ENCODE measurements around the gene PPP2R2D. TPM values are rescaled to one million over a fixed set of nuclear protein-coding genes. Genes with fewer than 3 reads are reported as not detected.

Gene PPP2R2D
- total RNA-seq, 2 experiments from 2014 or later: 36.5 to 37.5 TPM

- H3K27me3 Mint-ChIP-seq (ENCODE audit: low read depth): no peaks in the 10 kb centered on the region
- H3K4me1 Mint-ChIP-seq (ENCODE audit: low read depth): peaks cover 54% of the 10 kb centered on the region
- peak overlapping the region; percentile 46 for H3K27ac Mint-ChIP-seq
- CTCF ChIA-PET: no interaction called here
- POLR2A ChIA-PET: no interaction called here
- ATAC-seq (no peak), DNase-seq (no peak)
- peaks cover 64% of the 10 kb centered on the region for H3K36me3 Mint-ChIP-seq (ENCODE audit: low read depth)
- no peak overlapping the region for H3K4me3 Mint-ChIP-seq
- H3K9me3 Mint-ChIP-seq (ENCODE audit: insufficient read depth): no peaks in the 10 kb centered on the region
Observed at GRCh38 chr10:131970946-131971345, 70.1 kb downstream of the PPP2R2D start.

- Mint-ChIP-seq H3K4me1 (ENCODE audit: low read depth) (peaks cover 55% of the 10 kb centered on the region), H3K27ac (peak overlapping the region; percentile 90), H3K27me3 (ENCODE audit: low read depth) (no peaks in the 10 kb centered on the region), H3K4me3 (no peak overlapping the region), H3K36me3 (ENCODE audit: low read depth) (peaks cover 66% of the 10 kb centered on the region), H3K9me3 (ENCODE audit: insufficient read depth) (no peaks in the 10 kb centered on the region)
- POLR2A ChIA-PET: no interaction called here
- CTCF ChIA-PET: interaction anchor here (0.8 to 4.8 kb wide), 3 partner anchors 10 to 51 kb away, joined by 3 to 29 read pairs (median 5); partner anchors contain the start of gene BNIP3
- DNase-seq: no peak
- no peak for ATAC-seq
Observed at GRCh38 chr10:131971591-131971990, 70.8 kb downstream of the PPP2R2D start.

- peaks cover 65% of the 10 kb centered on the region for H3K4me1 Mint-ChIP-seq (ENCODE audit: low read depth)
- ATAC-seq: peak; percentile 74
- POLR2A ChIA-PET: interaction anchor here (0.8 to 1.5 kb wide), 3 partner anchors 9 to 70 kb away, joined by 4 to 7 read pairs (median 4); partner anchors contain the start of gene BNIP3
- no peaks in the 10 kb centered on the region for H3K27me3 Mint-ChIP-seq (ENCODE audit: low read depth)
- peak; percentile 63 for DNase-seq
- no peaks in the 10 kb centered on the region for H3K9me3 Mint-ChIP-seq (ENCODE audit: insufficient read depth)
- peaks cover 71% of the 10 kb centered on the region for H3K36me3 Mint-ChIP-seq (ENCODE audit: low read depth)
- H3K27ac Mint-ChIP-seq: peak overlapping the region; percentile 90
- H3K4me3 Mint-ChIP-seq: peak overlapping the region; percentile 65
- CTCF ChIA-PET: interaction anchor here (0.8 to 4.8 kb wide), 8 partner anchors 9 to 87 kb away, joined by 3 to 29 read pairs (median 4); partner anchors contain the start of gene BNIP3
Observed at GRCh38 chr10:131972474-131973071, 71.8 kb downstream of the PPP2R2D start.

- peaks cover 75% of the 10 kb centered on the region for H3K36me3 Mint-ChIP-seq (ENCODE audit: low read depth)
- peak overlapping the region; percentile 65 for H3K4me3 Mint-ChIP-seq
- H3K4me1 Mint-ChIP-seq (ENCODE audit: low read depth): peaks cover 73% of the 10 kb centered on the region
- H3K27me3 Mint-ChIP-seq (ENCODE audit: low read depth): no peaks in the 10 kb centered on the region
- ChIA-PET CTCF (interaction anchor here (1.0 to 4.8 kb wide), 8 partner anchors 8 to 87 kb away, joined by 3 to 29 read pairs (median 4); partner anchors contain the start of gene BNIP3), POLR2A (interaction anchor here (0.7 to 1.5 kb wide), 4 partner anchors 8 to 73 kb away, joined by 4 to 7 read pairs (median 4); partner anchors contain the start of gene BNIP3)
- peak; percentile 40 for DNase-seq
- no peaks in the 10 kb centered on the region for H3K9me3 Mint-ChIP-seq (ENCODE audit: insufficient read depth)
- peak; percentile 54 for ATAC-seq
- peak overlapping the region; percentile 90 for H3K27ac Mint-ChIP-seq
Observed at GRCh38 chr10:131973160-131973951, 72.5 kb downstream of the PPP2R2D start.

- H3K4me3 Mint-ChIP-seq: peak overlapping the region; percentile 65
- H3K27me3 Mint-ChIP-seq (ENCODE audit: low read depth): no peaks in the 10 kb centered on the region
- H3K9me3 Mint-ChIP-seq (ENCODE audit: insufficient read depth): no peaks in the 10 kb centered on the region
- CTCF ChIA-PET: interaction anchor here (1.4 to 4.8 kb wide), 4 partner anchors 10 to 88 kb away, joined by 3 to 29 read pairs (median 6); no protein-coding TSS in a partner anchor
- peak overlapping the region; percentile 90 for H3K27ac Mint-ChIP-seq
- no peak for DNase-seq
- no peak for ATAC-seq
- peaks cover 82% of the 10 kb centered on the region for H3K4me1 Mint-ChIP-seq (ENCODE audit: low read depth)
- POLR2A ChIA-PET: no interaction called here
- peaks cover 73% of the 10 kb centered on the region for H3K36me3 Mint-ChIP-seq (ENCODE audit: low read depth)
Observed at GRCh38 chr10:131974034-131974817, 73.4 kb downstream of the PPP2R2D start.

- Mint-ChIP-seq H3K9me3 (ENCODE audit: insufficient read depth) (no peaks in the 10 kb centered on the region), H3K4me1 (ENCODE audit: low read depth) (peaks cover 89% of the 10 kb centered on the region), H3K4me3 (peak overlapping the region; percentile 41), H3K27me3 (ENCODE audit: low read depth) (no peaks in the 10 kb centered on the region), H3K27ac (peak overlapping the region; percentile 23), H3K36me3 (ENCODE audit: low read depth) (peaks cover 76% of the 10 kb centered on the region)
- ATAC-seq: no peak
- POLR2A ChIA-PET: interaction anchor here (0.9 kb wide), 1 partner anchor 10 kb away, joined by 3 read pairs; no protein-coding TSS in a partner anchor
- no peak for DNase-seq
- CTCF ChIA-PET: interaction anchor here (1.4 to 4.8 kb wide), 3 partner anchors 10 to 89 kb away, joined by 3 to 29 read pairs (median 6); no protein-coding TSS in a partner anchor
Observed at GRCh38 chr10:131975003-131975402, 74.2 kb downstream of the PPP2R2D start.

GRCh38 chr10:131975796-131976195, 75.0 kb downstream of the PPP2R2D start:
- ChIA-PET CTCF (interaction anchor here (1.4 to 4.8 kb wide), 3 partner anchors 11 to 90 kb away, joined by 3 to 29 read pairs (median 6); no protein-coding TSS in a partner anchor), POLR2A (interaction anchor here (0.9 kb wide), 1 partner anchor 10 kb away, joined by 3 read pairs; no protein-coding TSS in a partner anchor)
- no peak for DNase-seq
- H3K27me3 Mint-ChIP-seq (ENCODE audit: low read depth): no peaks in the 10 kb centered on the region
- H3K4me3 Mint-ChIP-seq: no peak overlapping the region
- peaks cover 91% of the 10 kb centered on the region for H3K4me1 Mint-ChIP-seq (ENCODE audit: low read depth)
- H3K27ac Mint-ChIP-seq: peak overlapping the region; percentile 45
- H3K36me3 Mint-ChIP-seq (ENCODE audit: low read depth): peaks cover 71% of the 10 kb centered on the region
- ATAC-seq: no peak
- no peaks in the 10 kb centered on the region for H3K9me3 Mint-ChIP-seq (ENCODE audit: insufficient read depth)

GRCh38 chr10:131977323-131978096, 76.7 kb downstream of the PPP2R2D start:
- ChIA-PET POLR2A (no interaction called here), CTCF (no interaction called here)
- Mint-ChIP-seq H3K9me3 (ENCODE audit: insufficient read depth) (no peaks in the 10 kb centered on the region), H3K27me3 (ENCODE audit: low read depth) (no peaks in the 10 kb centered on the region), H3K4me1 (ENCODE audit: low read depth) (peaks cover 78% of the 10 kb centered on the region), H3K27ac (peak overlapping the region; percentile 55), H3K36me3 (ENCODE audit: low read depth) (peaks cover 60% of the 10 kb centered on the region), H3K4me3 (peak overlapping the region; percentile 31)
- no peak for ATAC-seq
- DNase-seq: no peak

GRCh38 chr10:131978366-131978765, 77.6 kb downstream of the PPP2R2D start:
- Mint-ChIP-seq H3K4me1 (ENCODE audit: low read depth) (peaks cover 69% of the 10 kb centered on the region), H3K27ac (no peak overlapping the region), H3K27me3 (ENCODE audit: low read depth) (peaks cover 1% of the 10 kb centered on the region), H3K36me3 (ENCODE audit: low read depth) (peaks cover 56% of the 10 kb centered on the region), H3K9me3 (ENCODE audit: insufficient read depth) (no peaks in the 10 kb centered on the region), H3K4me3 (no peak overlapping the region)
- no peak for ATAC-seq
- ChIA-PET CTCF (no interaction called here), POLR2A (no interaction called here)
- DNase-seq: no peak

GRCh38 chr10:131978851-131979250, 78.0 kb downstream of the PPP2R2D start:
- Mint-ChIP-seq H3K4me3 (peak overlapping the region; percentile 76), H3K4me1 (ENCODE audit: low read depth) (peaks cover 64% of the 10 kb centered on the region), H3K36me3 (ENCODE audit: low read depth) (peaks cover 53% of the 10 kb centered on the region), H3K9me3 (ENCODE audit: insufficient read depth) (no peaks in the 10 kb centered on the region), H3K27me3 (ENCODE audit: low read depth) (peaks cover 4% of the 10 kb centered on the region), H3K27ac (peak overlapping the region; percentile 25)
- DNase-seq: no peak
- POLR2A ChIA-PET: no interaction called here
- ATAC-seq: no peak
- CTCF ChIA-PET: no interaction called here

- Mint-ChIP-seq H3K9me3 (ENCODE audit: insufficient read depth) (no peaks in the 10 kb centered on the region), H3K4me1 (ENCODE audit: low read depth) (peaks cover 59% of the 10 kb centered on the region), H3K4me3 (peak overlapping the region; percentile 76), H3K36me3 (ENCODE audit: low read depth) (peaks cover 51% of the 10 kb centered on the region), H3K27me3 (ENCODE audit: low read depth) (peaks cover 7% of the 10 kb centered on the region), H3K27ac (peak overlapping the region; percentile 35)
- DNase-seq (no peak), ATAC-seq (no peak)
- POLR2A ChIA-PET: no interaction called here
- CTCF ChIA-PET: interaction anchor here (0.8 kb wide), 1 partner anchor 14 kb away, joined by 3 read pairs; no protein-coding TSS in a partner anchor
Observed at GRCh38 chr10:131979336-131979735, 78.5 kb downstream of the PPP2R2D start.

All from activated CD8-positive, alpha-beta T cell treated with anti-CD3 and anti-CD28 coated beads, Interleukin-2, amount 10 ng/mL, durations not matched to agents 7 days and 5 days (primary cell).